GM19239 (cell line): Measurements from ENCODE around the gene DUSP9.
"Not testable (repeated sequence)": the region's sequence is repeated elsewhere in the genome, so short reads cannot be mapped to it uniquely, and the experiment has no call there.

ENCODE experiments used
- DNase-seq: peaks from one replicate; pipeline ENCODE4 v3.0.0; 2011; ENCODE audit warnings: low spot score; ENCODE audit not compliant: insufficient read length
- FAIRE-seq: peaks from 2 replicates; lab custom pipeline; 2011; peaks lifted over from hg19 to GRCh38; lab: Jason Lieb, UNC

DUSP9 gene

GRCh38 chrX:153689654-153690465, 42.9 kb downstream of the DUSP9 start:
- no peak for FAIRE-seq
- DNase-seq = no peak

GRCh38 chrX:153690466-153690865, 43.5 kb downstream of the DUSP9 start:
- FAIRE-seq (no peak), DNase-seq (no peak)

- DNase-seq, FAIRE-seq: not testable (repeated sequence)
These were observed 44.2 kb downstream of the DUSP9 start for GRCh38 chrX:153691032-153691827.

GRCh38 chrX:153692003-153692402, 45.0 kb downstream of the DUSP9 start:
- FAIRE-seq = no peak

GRCh38 chrX:153692611-153693156, 45.7 kb downstream of the DUSP9 start:
- DNase-seq (no peak), FAIRE-seq (no peak)

More at GRCh38 chrX:153692003-153692402, 45.0 kb downstream of the DUSP9 start:
- no peak for DNase-seq

GRCh38 chrX:153693216-153694086, 46.4 kb downstream of the DUSP9 start:
- FAIRE-seq = no peak
- no peak for DNase-seq

- FAIRE-seq, DNase-seq: not testable (repeated sequence)
These were observed 47.3 kb downstream of the DUSP9 start for GRCh38 chrX:153694256-153694655.

GRCh38 chrX:153694687-153695270, 47.8 kb downstream of the DUSP9 start:
- DNase-seq (no peak), FAIRE-seq (no peak)

GRCh38 chrX:153696100-153696499, 49.1 kb downstream of the DUSP9 start:
- FAIRE-seq = no peak
- DNase-seq = no peak

- DNase-seq, FAIRE-seq: not testable (repeated sequence)
These were observed 49.5 kb downstream of the DUSP9 start for GRCh38 chrX:153696538-153696937.

- FAIRE-seq = not testable (repeated sequence)
These were observed 50.2 kb downstream of the DUSP9 start for GRCh38 chrX:153696986-153697722.

GRCh38 chrX:153697924-153698865, 51.2 kb downstream of the DUSP9 start:
- DNase-seq (no peak), FAIRE-seq (no peak)

More at GRCh38 chrX:153696986-153697722, 50.2 kb downstream of the DUSP9 start:
- DNase-seq = not testable (repeated sequence)

GRCh38 chrX:153699210-153699783, 52.3 kb downstream of the DUSP9 start:
- DNase-seq, FAIRE-seq: not testable (repeated sequence)

GRCh38 chrX:153699784-153700371, 52.9 kb downstream of the DUSP9 start:
- not testable (repeated sequence) for FAIRE-seq, DNase-seq

- FAIRE-seq = no peak
- DNase-seq = no peak
These were observed 53.5 kb downstream of the DUSP9 start for GRCh38 chrX:153700376-153700945.
